ENCODE results near the gene CXorf66.

GRCh38 chrX:139982856-139983255 lies 17.5 kb upstream of the CXorf66 start:
- no peak for TF ChIP-seq CTCF (IDR thresholded peaks at IDR 0.05; ENCODE audit: borderline replicate concordance, extremely low read depth, low read length, poor library complexity, severe bottlenecking)
- no peak for TF ChIP-seq EZH2 (IDR thresholded peaks at IDR 0.05; ENCODE audit: borderline replicate concordance, low read depth, low read length, severe bottlenecking)

Data from DND-41 (cell line).